ENCODE measurements around the gene PRM1. TPM values are rescaled to one million over a fixed set of nuclear protein-coding genes. Genes with fewer than 3 reads are reported as not detected.

Gene PRM1
- polyA plus RNA-seq, 2 of the 4 experiments (the other 2 are of a cell fraction), result not detected

DNA sequence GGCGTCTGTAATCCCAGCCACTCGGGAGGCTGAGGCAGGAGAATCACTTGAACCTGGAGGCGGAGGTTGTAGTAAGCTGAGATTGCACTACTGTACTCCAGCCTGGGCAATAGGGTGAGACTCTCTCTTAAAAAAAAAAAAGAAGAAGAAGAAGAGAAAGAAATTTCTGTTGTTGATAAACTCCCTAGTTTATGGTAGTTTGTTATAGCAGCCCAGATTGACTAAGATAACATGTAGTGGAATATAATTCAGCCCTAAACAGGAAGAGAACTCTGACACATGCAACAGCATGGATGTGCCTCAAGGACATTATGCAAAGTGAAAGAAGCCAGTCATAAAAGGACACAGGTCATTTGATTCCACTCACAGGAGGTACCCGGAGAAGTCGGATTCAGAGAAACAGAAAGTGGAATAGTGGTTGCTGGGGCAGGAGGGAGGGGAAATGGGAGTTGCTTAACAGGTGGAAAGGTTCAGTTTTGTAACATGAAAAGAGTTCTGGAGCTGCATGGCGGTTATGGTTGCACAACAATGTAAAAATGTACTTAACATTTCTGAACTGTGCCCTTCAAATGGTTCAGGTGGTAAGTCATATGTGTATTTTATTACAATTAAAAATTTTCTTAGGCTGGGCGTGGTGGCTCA is 26.0 kb upstream of the PRM1 start (continued):
- TF ChIP-seq FOSL2 (IDR thresholded peaks at IDR 0.05) (no peak), FOSL2 (CRISPR knock-in tag; IDR thresholded peaks at IDR 0.05) (no peak), RARB (CRISPR knock-in tag; IDR thresholded peaks at IDR 0.05) (no peak), MAX (IDR thresholded peaks at IDR 0.05) (no peak), TP53 (CRISPR knock-in tag; IDR thresholded peaks at IDR 0.05) (no peak), MAFK (IDR thresholded peaks at IDR 0.05; ENCODE audit: partially characterized antibody) (no peak)

DNA sequence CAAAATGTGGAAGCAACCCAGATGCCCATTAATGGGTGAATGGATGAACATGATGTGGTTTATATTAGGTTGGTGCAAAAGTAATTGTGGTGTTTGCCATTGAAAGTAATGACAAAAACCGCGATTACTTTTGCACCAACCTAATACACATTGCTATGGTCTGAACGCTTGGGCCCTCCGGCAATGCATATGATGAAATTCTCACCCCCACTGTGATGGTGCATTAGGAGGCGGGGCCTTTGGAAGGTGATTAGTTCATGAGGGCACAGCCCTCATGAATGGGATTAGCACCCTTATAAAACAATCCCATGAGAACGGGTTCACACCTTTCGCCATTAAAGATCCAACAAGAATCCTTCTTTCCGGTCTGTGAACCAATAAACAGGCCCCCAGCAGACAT is 25.3 kb upstream of the PRM1 start:
- 87% methylated on average over 8 of the region's 8 CpGs for WGBS (ENCODE audit: missing lambda C conversion rate)
- no peak for TF ChIP-seq CEBPB (IDR thresholded peaks at IDR 0.05)
- TF ChIP-seq FOSL2 (IDR thresholded peaks at IDR 0.05), result no peak
- no peak for TF ChIP-seq FOSL2 (CRISPR knock-in tag; IDR thresholded peaks at IDR 0.05)
- no peak for TF ChIP-seq HOXB5 (CRISPR knock-in tag; IDR thresholded peaks at IDR 0.05)
- no peak for TF ChIP-seq JUNB (IDR thresholded peaks at IDR 0.05)
- no peak for TF ChIP-seq USF2 (IDR thresholded peaks at IDR 0.05)
- TF ChIP-seq RAD21 (conservative IDR thresholded peaks at IDR 0.05 in 1 of 2, IDR thresholded peaks at IDR 0.05 in 1 of 2), result no peak
- TF ChIP-seq FOSB (CRISPR knock-in tag; IDR thresholded peaks at IDR 0.05), result no peak
- TF ChIP-seq JUN (IDR thresholded peaks at IDR 0.05), result no peak
- no peak for TF ChIP-seq MAZ (IDR thresholded peaks at IDR 0.05; ENCODE audit: borderline replicate concordance, low read depth, low read length)
- H3K4me2 ChIP-seq, result no peak overlapping the region
- CTCF ChIA-PET, result no interaction called here
- POLR2A ChIA-PET, result no interaction called here
- ATAC-seq (no peak), DNase-seq (ENCODE audit: low read depth in 1 of 2, low spot score in 1 of 2) (no peak), FAIRE-seq (no peak)
- no peaks in the 10 kb centered on the region for H3K9me3 ChIP-seq
- H3K4me1 ChIP-seq, result no peaks in the 10 kb centered on the region
- no peak overlapping the region for H3K4me3 ChIP-seq
- H3K27ac ChIP-seq, result no peak overlapping the region

DNA sequence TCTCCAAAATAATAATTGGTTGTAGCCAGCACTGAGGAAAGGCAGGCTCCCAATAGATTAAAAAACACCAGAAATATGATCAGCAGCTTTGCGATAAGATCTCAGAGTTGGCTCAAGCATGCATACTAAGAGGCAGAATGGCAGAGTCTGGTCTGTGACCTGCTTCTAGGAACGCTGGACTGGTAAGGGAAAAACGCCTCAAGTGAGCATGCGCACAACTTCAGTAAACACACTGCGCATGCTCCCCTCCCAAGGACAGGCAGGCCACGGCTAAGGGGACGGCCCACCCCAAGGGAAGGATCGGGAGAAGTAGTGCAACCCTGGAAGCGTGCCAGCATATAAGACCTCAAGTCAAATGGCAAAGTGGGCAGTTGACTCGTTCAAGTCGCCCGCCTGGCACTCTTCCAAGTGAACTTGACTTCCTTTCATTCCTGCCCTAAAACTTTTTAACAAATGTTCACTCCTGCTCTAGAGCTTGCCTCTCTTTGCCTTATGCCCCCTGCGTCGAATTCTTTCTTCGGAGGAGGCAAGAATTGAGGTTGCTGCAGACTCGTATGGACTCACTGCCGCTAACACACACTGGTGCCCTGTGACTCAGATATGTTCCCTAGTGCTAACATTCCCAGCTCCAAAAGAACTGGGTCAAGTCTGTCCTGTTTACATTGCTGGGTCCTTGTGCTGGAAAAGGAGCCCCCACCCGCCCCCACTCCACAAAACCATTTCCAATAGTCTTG is 22.4 kb upstream of the PRM1 start:
- TF ChIP-seq, protein P1, sequence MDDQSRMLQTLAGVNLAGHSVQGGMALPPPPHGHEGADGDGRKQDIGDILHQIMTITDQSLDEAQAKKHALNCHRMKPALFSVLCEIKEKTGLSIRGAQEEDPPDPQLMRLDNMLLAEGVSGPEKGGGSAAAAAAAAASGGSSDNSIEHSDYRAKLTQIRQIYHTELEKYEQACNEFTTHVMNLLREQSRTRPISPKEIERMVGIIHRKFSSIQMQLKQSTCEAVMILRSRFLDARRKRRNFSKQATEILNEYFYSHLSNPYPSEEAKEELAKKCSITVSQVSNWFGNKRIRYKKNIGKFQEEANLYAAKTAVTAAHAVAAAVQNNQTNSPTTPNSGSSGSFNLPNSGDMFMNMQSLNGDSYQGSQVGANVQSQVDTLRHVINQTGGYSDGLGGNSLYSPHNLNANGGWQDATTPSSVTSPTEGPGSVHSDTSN (IDR thresholded peaks at IDR 0.05), result no peak
- TF ChIP-seq MAZ (IDR thresholded peaks at IDR 0.05; ENCODE audit: borderline replicate concordance, low read depth, low read length) (no peak), SREBF2 (IDR thresholded peaks at IDR 0.05) (no peak), CEBPB (IDR thresholded peaks at IDR 0.05) (no peak), SMC3 (IDR thresholded peaks at IDR 0.05) (no peak), EHMT2 (IDR thresholded peaks at IDR 0.05; ENCODE audit: low read depth) (no peak), MYC (IDR thresholded peaks at IDR 0.05; ENCODE audit: borderline replicate concordance, low read length) (no peak), MAFK (IDR thresholded peaks at IDR 0.05; ENCODE audit: partially characterized antibody) (no peak), USF2 (IDR thresholded peaks at IDR 0.05) (no peak), ZSCAN20 (CRISPR knock-in tag; IDR thresholded peaks at IDR 0.05) (no peak), NR3C1 (IDR thresholded peaks at IDR 0.05) (no peak), JUNB (IDR thresholded peaks at IDR 0.05) (no peak), ZFP36 (IDR thresholded peaks at IDR 0.05; ENCODE audit: borderline replicate concordance, partially characterized antibody) (no peak), RCOR1 (IDR thresholded peaks at IDR 0.05; ENCODE audit: low read depth, low read length) (no peak), HOXB5 (CRISPR knock-in tag; IDR thresholded peaks at IDR 0.05) (no peak), RAD21 (conservative IDR thresholded peaks at IDR 0.05 in 1 of 2, IDR thresholded peaks at IDR 0.05 in 1 of 2) (no peak), CBX2 (IDR thresholded peaks at IDR 0.05; ENCODE audit: borderline replicate concordance, low read depth) (no peak), NPAS2 (CRISPR knock-in tag; IDR thresholded peaks at IDR 0.05; ENCODE audit: borderline replicate concordance) (no peak), NFE2L2 (conservative IDR thresholded peaks at IDR 0.05; ENCODE audit: low read length) (no peak)
- H3K4me1 ChIP-seq, result no peaks in the 10 kb centered on the region
- DNase-seq (ENCODE audit: low read depth in 1 of 2, low spot score in 1 of 2), result no peak
- H3K27ac ChIP-seq, result no peak overlapping the region
- no peak overlapping the region for H3K4me3 ChIP-seq
- no peak overlapping the region for H3K4me2 ChIP-seq
- ChIA-PET CTCF (no interaction called here), POLR2A (no interaction called here)
- 63% methylated on average over 18 of the region's 18 CpGs for WGBS (ENCODE audit: missing lambda C conversion rate)
- no peak for ATAC-seq
- FAIRE-seq, result no peak
- H3K9me3 ChIP-seq, result no peaks in the 10 kb centered on the region
